Fibroblast of lung (primary cell): ENCODE measurements around the gene PIK3R3.

ENCODE experiments used
- EZH2 ChIP-seq: IDR thresholded peaks from 2 replicates; pipeline ENCODE4 v1.5.1; 2012; ENCODE audit warnings: low read length, control low read depth, mild to moderate bottlenecking; ENCODE audit errors: missing control alignments
- TF ChIP-seq, protein P1 (sequence below), 2 donors: IDR thresholded peaks in 1 of 2; conservative IDR thresholded peaks in 1 of 2; 1 replicate in 1 of 2; 2 replicates in 1 of 2; pipeline ENCODE4 v1.5.1; 2011 to 2012; ENCODE audit warnings: low read length in 2 of 2, control low read depth in 1 of 2, inconsistent platforms in 1 of 2, low read depth in 1 of 2, mild to moderate bottlenecking in 1 of 2

DNA sequence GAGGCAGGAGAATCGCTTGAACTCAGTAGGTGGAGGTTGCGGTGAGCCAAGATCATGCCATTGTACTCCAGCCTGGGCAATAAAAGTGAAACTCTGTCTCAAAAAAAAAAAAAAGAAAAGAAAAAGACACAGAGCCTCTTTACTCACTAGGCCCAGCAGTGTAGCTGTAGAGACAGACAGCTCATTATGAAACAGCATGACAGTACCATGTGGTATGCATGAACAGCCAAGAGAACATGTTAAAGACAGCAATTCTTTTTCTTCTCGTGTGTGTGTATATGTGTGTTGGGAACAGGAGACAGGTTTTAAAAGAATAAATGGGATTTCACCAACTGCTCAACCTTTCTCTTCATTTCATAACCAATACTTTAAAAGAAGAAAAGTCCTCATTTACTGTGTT, 118.8 kb downstream of the PIK3R3 start:
- TF ChIP-seq, protein P1, sequence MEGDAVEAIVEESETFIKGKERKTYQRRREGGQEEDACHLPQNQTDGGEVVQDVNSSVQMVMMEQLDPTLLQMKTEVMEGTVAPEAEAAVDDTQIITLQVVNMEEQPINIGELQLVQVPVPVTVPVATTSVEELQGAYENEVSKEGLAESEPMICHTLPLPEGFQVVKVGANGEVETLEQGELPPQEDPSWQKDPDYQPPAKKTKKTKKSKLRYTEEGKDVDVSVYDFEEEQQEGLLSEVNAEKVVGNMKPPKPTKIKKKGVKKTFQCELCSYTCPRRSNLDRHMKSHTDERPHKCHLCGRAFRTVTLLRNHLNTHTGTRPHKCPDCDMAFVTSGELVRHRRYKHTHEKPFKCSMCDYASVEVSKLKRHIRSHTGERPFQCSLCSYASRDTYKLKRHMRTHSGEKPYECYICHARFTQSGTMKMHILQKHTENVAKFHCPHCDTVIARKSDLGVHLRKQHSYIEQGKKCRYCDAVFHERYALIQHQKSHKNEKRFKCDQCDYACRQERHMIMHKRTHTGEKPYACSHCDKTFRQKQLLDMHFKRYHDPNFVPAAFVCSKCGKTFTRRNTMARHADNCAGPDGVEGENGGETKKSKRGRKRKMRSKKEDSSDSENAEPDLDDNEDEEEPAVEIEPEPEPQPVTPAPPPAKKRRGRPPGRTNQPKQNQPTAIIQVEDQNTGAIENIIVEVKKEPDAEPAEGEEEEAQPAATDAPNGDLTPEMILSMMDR (conservative IDR thresholded peaks at IDR 0.05 in 1 of 2, IDR thresholded peaks at IDR 0.05 in 1 of 2; ENCODE audit: low read depth in 1 of 2, low read length in 2 of 2): no peak
- no peak for TF ChIP-seq EZH2
